Activated CD8-positive, alpha-beta memory T cell treated with anti-CD3 and anti-CD28 coated beads, Interleukin-2, amount 50 U/mL, for 1 hour (primary cell): ENCODE measurements around the gene PIP5KL1.

ENCODE experiments used
- DNase-seq: peaks from one replicate; pipeline ENCODE4 v3.0.0-alpha.2; 2020; ENCODE audit errors: extremely low read depth

PIP5KL1 gene

GRCh38 chr9:127930231-127931091, at the start of gene PIP5KL1:
TSS of gene PIP5KL1 (minus strand) at chr9:127930777. CDS start at chr9:127930752, 25 bp downstream.
- no peak for DNase-seq

GRCh38 chr9:127980060-127980705, 49.6 kb upstream of the PIP5KL1 start:
- DNase-seq, result no peak

- DNase-seq, result no peak
Observed at GRCh38 chr9:127979333-127980059, 48.9 kb upstream of the PIP5KL1 start.

GRCh38 chr9:127979015-127979332, 48.4 kb upstream of the PIP5KL1 start:
- no peak for DNase-seq

- no peak for DNase-seq
Observed at GRCh38 chr9:127977884-127978647, 47.5 kb upstream of the PIP5KL1 start.

- no peak for DNase-seq
Observed at GRCh38 chr9:127977009-127977883, 46.7 kb upstream of the PIP5KL1 start.

GRCh38 chr9:127976498-127976897, 45.9 kb upstream of the PIP5KL1 start:
- DNase-seq, result no peak

GRCh38 chr9:127975376-127976315, 45.1 kb upstream of the PIP5KL1 start:
- no peak for DNase-seq

GRCh38 chr9:127974769-127975261, 44.2 kb upstream of the PIP5KL1 start:
- DNase-seq, result no peak

- DNase-seq, result no peak
Observed at GRCh38 chr9:127974001-127974768, 43.6 kb upstream of the PIP5KL1 start.

- DNase-seq, result no peak
Observed at GRCh38 chr9:127973169-127974000, 42.8 kb upstream of the PIP5KL1 start.

- no peak for DNase-seq
Observed at GRCh38 chr9:127972236-127972871, 41.8 kb upstream of the PIP5KL1 start.

GRCh38 chr9:127971357-127972235, 41.0 kb upstream of the PIP5KL1 start:
- no peak for DNase-seq

- no peak for DNase-seq
Observed at GRCh38 chr9:127970401-127971313, 40.1 kb upstream of the PIP5KL1 start.

GRCh38 chr9:127968700-127969383, 38.3 kb upstream of the PIP5KL1 start:
- DNase-seq, result no peak
